ENCODE results near the gene ADAMTS14. TPM values are rescaled to one million over a fixed set of nuclear protein-coding genes. Genes with fewer than 3 reads are reported as not detected.

Gene ADAMTS14
- total RNA-seq, 2 donors from 2014 or later: 0.33 TPM; not detected in 1

DNA sequence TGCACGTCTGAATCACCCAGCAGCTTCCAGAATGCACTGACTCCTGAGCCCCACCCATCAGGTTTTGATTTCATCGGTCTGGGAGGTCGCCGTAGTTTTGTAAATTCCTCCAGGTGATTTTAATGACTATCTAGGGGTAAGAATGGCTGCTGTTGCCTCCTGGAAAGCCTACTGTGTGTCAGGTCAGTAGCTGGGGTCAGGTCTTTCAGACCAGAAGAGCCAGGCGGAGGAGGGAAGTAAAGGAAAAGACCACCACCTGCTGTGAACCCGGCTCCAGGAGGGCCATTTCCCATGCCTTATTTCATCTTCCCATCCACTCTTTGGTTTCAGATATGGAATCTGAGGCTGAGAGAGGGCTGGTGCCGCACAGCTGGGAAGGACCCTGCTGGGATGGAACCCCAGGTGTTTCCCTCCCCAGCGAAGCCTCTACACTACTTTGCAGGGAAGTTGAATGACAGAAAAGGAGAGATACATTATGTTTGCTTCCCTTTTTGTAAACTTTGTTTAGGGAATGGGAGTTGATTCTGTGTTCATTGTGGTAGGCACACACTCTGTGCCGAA lies 19.8 kb downstream of the ADAMTS14 start:
- DNase-seq (no peak), ATAC-seq (no peak)
- H3K27ac ChIP-seq: no peak overlapping the region
- TF ChIP-seq POLR2A (IDR thresholded peaks at IDR 0.05): no peak
- TF ChIP-seq, protein P1, sequence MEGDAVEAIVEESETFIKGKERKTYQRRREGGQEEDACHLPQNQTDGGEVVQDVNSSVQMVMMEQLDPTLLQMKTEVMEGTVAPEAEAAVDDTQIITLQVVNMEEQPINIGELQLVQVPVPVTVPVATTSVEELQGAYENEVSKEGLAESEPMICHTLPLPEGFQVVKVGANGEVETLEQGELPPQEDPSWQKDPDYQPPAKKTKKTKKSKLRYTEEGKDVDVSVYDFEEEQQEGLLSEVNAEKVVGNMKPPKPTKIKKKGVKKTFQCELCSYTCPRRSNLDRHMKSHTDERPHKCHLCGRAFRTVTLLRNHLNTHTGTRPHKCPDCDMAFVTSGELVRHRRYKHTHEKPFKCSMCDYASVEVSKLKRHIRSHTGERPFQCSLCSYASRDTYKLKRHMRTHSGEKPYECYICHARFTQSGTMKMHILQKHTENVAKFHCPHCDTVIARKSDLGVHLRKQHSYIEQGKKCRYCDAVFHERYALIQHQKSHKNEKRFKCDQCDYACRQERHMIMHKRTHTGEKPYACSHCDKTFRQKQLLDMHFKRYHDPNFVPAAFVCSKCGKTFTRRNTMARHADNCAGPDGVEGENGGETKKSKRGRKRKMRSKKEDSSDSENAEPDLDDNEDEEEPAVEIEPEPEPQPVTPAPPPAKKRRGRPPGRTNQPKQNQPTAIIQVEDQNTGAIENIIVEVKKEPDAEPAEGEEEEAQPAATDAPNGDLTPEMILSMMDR (IDR thresholded peaks at IDR 0.05): no peak
- no peaks in the 10 kb centered on the region for H3K36me3 ChIP-seq (replicated peaks in 1 of 2; ENCODE audit: insufficient read depth in 1 of 2, low read depth in 2 of 2)
- no peaks in the 10 kb centered on the region for H3K4me1 ChIP-seq
- no peaks in the 10 kb centered on the region for H3K27me3 ChIP-seq
- intact Hi-C loops (cut with DNase I): no loop called here
- 33% methylated on average over 9 of the region's 9 CpGs for WGBS, 2 donors
- no peaks in the 10 kb centered on the region for H3K9me3 ChIP-seq
- H3K4me3 ChIP-seq: no peak overlapping the region

DNA sequence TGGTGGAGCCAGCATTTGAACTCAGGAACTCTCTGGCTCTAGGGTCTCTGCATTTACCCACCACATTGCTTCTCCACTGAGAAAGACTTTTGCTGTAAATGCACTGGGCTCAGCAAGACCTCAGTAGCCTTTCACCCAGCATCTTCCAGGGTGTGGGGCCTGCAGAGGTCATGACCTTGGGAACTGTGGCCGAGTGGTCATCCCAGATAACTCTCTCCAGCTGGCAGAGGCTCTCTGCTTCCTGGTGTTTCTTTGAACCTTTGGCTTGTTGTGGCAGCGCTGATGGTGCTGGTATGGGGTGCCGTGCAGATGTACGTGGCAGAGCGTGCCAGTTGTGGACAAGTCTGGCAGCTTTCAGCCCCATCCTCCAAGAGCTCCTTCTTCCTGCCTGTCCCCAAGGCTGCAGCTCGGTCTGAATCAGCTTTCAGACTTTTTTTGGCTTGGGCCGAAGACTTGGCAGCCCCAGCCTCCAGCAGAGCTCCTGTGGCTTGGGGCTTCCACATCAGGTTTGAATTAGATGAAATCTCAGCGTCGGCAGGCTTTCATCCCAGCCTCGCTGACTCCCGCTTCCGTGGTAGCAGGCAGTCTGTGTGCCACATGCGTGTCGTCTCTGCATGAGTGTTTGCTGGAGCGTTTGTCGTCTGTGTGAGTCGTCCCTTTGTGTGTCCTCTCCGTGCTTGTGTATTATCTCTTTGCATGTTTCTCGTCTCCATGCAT lies 21.5 kb downstream of the ADAMTS14 start:
- 72 to 81% methylated on average over 18 to 19 of the region's 19 CpGs for WGBS, 2 donors
- Histone ChIP-seq H3K27ac (no peak overlapping the region), H3K4me1 (no peaks in the 10 kb centered on the region), H3K9me3 (no peaks in the 10 kb centered on the region), H3K36me3 (replicated peaks in 1 of 2; ENCODE audit: insufficient read depth in 1 of 2, low read depth in 2 of 2) (no peaks in the 10 kb centered on the region), H3K27me3 (no peaks in the 10 kb centered on the region), H3K4me3 (no peak overlapping the region)
- no peak for ATAC-seq
- intact Hi-C loops (cut with DNase I): no loop called here
- TF ChIP-seq, protein P1 (IDR thresholded peaks at IDR 0.05): no peak
- no peak for TF ChIP-seq POLR2A (IDR thresholded peaks at IDR 0.05)
- peak in 3 of 4 donors; percentile 18 to 30 (median 28) for DNase-seq

DNA sequence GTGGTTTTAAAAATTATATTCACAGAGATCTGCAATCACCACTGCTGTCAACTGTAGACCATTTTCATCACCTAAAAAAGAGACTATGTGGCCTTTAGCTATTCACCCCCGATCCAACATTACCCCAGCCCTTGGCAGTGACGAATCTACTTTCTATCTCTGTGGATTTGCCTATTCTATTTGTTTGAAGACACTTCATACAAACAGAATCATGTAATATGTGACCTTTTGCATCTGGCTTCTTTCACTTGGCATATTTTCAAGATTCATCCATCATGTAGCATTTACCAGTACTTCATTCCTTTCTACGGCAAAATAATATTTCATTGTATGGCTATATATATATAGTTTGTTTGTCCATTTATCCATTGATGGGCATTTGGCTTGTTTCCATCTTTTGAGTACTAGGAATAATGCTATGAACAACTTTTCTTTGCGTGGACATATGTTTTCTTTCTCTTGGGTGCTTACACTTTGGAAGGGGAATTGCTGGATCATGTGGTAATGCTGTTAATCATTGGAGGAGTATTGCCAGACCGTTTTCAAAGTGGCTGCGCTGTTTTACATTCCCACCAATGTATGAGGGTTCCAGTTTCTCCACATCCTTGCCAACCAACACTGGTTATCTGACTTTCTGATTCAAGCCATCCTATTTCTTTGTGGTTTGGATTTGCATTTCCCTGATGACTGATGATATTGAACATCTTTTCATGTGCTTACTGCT lies 22.3 kb downstream of the ADAMTS14 start:
- Histone ChIP-seq H3K36me3 (replicated peaks in 1 of 2; ENCODE audit: insufficient read depth in 1 of 2, low read depth in 2 of 2) (no peaks in the 10 kb centered on the region), H3K9me3 (no peaks in the 10 kb centered on the region), H3K4me3 (no peak overlapping the region), H3K4me1 (no peaks in the 10 kb centered on the region), H3K27ac (no peak overlapping the region), H3K27me3 (no peaks in the 10 kb centered on the region)
- intact Hi-C loops (cut with DNase I): no loop called here
- 42 to 56% methylated on average over 6 of the region's 6 CpGs for WGBS, 2 donors
- peak in 1 of 4 donors; percentile 37 for DNase-seq
- TF ChIP-seq, protein P1 (IDR thresholded peaks at IDR 0.05): no peak
- TF ChIP-seq POLR2A (IDR thresholded peaks at IDR 0.05): no peak
- ATAC-seq: peak; percentile 31

DNA sequence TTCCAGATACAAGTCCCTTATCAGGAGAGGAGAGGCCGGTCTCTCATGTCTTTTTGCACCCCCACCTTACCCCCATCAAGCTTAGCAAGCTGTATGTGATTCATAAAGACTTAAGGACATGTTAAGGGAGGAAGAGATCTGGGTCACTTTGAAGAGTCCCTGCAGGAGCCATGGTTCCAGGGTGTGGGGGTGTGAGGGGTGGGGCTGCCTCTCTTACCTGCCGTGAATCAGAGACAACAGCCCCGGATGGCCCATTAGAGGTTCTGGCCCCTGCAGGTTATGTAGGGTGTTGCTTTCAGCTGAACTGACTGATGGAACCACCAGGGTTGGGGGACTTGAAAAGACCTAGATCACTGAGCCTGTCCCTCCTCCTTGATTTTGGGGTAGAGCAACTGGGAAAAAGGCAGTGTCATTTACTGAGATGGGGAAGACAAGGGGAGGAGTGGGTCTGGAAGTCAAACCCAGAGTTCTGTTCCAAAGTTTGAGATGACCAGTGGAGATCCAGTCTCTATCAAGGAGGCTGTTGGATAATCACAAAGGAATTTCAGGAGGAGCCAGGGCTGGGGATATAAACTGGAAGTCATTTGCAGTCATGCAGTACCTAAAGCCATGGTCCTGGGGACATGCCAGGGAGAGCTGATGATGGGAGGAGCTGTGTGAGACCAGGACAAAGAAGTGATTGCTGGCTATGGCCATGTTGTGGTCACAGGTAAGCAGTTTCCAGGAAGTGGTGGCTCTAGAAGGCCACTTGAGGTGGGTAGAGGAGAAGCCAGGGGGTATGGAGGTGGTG lies 23.1 kb downstream of the ADAMTS14 start:
- Histone ChIP-seq H3K4me1 (no peaks in the 10 kb centered on the region), H3K27ac (no peak overlapping the region), H3K36me3 (replicated peaks in 1 of 2; ENCODE audit: insufficient read depth in 1 of 2, low read depth in 2 of 2) (no peaks in the 10 kb centered on the region), H3K4me3 (no peak overlapping the region), H3K9me3 (no peaks in the 10 kb centered on the region), H3K27me3 (no peaks in the 10 kb centered on the region)
- intact Hi-C loops (cut with DNase I): no loop called here
- no peak for TF ChIP-seq POLR2A (IDR thresholded peaks at IDR 0.05)
- TF ChIP-seq, protein P1 (IDR thresholded peaks at IDR 0.05): no peak
- ATAC-seq: no peak
- 58 to 67% methylated on average over 3 of the region's 3 CpGs for WGBS, 2 donors
- no peak for DNase-seq

Data from body of pancreas (tissue), 4 donors.